ENCODE measurements around the gene NUP98. TPM values are rescaled to one million over a fixed set of nuclear protein-coding genes. Genes with fewer than 3 reads are reported as not detected.

Gene NUP98
- total and polyA plus RNA-seq, 2 experiments from 2014 or later: 20.4 to 110 TPM

DNA sequence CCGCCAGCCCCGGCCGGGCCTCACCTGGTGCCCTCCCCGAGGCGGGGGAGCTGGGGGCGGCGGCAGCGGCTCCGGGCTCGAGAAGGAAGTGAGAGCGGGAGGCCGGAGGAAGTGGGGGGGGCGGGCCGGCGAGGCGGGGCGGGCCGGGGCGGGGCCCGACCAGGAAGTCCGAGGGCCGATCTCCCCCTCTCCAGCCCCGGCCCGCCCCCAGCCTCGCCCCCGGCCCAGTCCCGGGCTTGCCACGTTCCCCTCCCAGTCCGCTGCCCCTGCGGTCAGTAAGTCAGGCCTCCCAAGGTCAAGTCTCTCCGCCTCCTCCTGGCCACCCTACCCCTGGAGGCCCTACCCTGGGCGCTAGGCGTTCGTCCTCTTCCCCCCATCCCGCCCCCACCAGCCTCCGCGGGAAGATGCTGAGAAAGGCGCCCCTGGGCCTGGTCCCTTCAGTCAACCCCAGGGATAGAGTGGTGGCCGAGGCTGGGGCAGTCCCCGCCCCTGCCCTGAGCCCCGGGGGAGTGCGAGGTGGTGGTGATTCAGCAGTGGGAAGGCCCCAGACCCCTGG, 43.6 kb upstream of the NUP98 start, which contains the start of gene RHOG:
Gene RHOG, minus strand, starts transcription at position 90 of the 556 bp plus-strand sequence. CDS start 12,821 bp downstream, outside the sequence.
- H3K27ac ChIP-seq: peak within 1 kb of the TSS; percentile 75
- TF ChIP-seq CTCF (IDR thresholded peaks at IDR 0.05; ENCODE audit: low read depth, low read length): no peak
- no peaks in the 10 kb centered on the region for H3K9me3 ChIP-seq (ENCODE audit: low read depth)
- H3K36me3 ChIP-seq: no peaks in the 10 kb centered on the region
- H3K4me1 ChIP-seq (ENCODE audit: low read depth): peaks cover 4% of the 10 kb centered on the region
- H3K4me3 ChIP-seq: peak within 1 kb of the TSS; percentile 91
- H3K27me3 ChIP-seq: no peaks in the 10 kb centered on the region
- DNase-seq (ENCODE audit: low read depth in 1 of 2, low spot score in 1 of 2): peak; percentile 81 to 89

DNA sequence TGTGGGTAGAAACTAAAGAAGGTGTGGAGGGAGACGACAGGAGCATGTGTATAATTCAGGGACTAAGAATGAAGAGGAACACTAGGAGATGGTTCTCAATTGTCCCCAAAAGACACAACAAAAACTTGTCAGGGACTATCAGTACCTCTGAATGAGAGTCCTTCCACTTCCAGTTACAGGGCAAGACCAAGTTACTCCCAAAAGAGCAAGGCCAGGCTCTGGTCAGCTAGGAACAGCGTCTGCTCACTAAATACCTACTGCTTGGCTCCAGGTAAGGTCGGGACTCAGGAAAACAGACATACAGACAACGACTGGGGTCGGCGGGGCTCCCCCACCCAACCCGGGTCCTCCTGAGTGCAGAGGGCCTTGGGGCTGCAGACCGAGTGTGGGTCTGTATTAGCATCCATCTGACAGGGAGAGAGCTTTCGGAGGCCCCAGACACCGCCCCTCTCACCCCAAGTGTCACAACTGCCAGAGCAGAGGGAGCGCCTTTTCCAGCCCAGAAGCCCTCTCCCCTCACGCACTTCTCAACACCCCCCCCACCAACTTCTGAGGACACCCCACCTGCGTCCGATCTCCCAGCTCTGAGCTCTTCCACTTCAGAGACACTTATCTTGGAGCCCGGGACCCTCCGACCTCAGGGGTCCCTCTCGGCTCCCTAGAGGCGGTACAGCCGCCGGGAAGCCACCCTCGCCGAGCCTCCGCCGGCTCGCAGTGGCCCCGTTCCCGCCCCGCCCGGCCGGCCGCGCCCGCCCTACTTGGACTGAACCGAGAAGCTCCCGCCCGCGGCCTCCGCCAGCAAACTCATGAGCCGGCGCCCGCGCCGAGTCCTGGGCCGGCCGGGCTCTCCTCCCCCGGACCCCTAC, 42.9 kb upstream of the NUP98 start:
- no peak for TF ChIP-seq CTCF (IDR thresholded peaks at IDR 0.05; ENCODE audit: low read depth, low read length)
- Histone ChIP-seq H3K27me3 (no peaks in the 10 kb centered on the region), H3K4me3 (peak overlapping the region; percentile 91), H3K9me3 (ENCODE audit: low read depth) (no peaks in the 10 kb centered on the region), H3K36me3 (no peaks in the 10 kb centered on the region), H3K27ac (peak overlapping the region; percentile 65), H3K4me1 (ENCODE audit: low read depth) (peaks cover 4% of the 10 kb centered on the region)
- DNase-seq (ENCODE audit: low read depth in 1 of 2, low spot score in 1 of 2): peak in 1 of 2 donors; percentile 79

DNA sequence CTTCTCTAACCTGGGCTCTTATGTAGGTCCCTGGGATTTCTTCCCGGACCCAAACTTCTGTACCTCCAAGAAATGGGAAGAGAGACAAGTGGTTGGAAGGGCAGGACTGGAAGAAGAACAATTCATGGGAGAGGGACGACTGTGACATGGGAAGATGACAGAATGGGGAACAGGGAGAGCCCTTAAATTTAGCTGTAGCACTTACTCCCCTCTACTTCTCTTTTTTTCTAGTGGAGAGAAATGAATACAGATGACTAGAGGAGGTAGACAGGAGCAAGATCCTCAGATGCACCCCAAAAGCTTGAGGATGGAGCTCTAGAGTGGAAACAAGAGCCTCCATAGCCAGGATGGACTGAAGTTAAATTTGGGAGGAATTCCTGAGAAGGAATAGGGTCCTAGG, 41.1 kb upstream of the NUP98 start:
- Histone ChIP-seq H3K9me3 (ENCODE audit: low read depth) (no peaks in the 10 kb centered on the region), H3K36me3 (no peaks in the 10 kb centered on the region), H3K4me1 (ENCODE audit: low read depth) (peaks cover 4% of the 10 kb centered on the region), H3K27me3 (no peaks in the 10 kb centered on the region), H3K4me3 (no peak overlapping the region), H3K27ac (no peak overlapping the region)
- no peak for DNase-seq (ENCODE audit: low read depth in 1 of 2, low spot score in 1 of 2)
- no peak for TF ChIP-seq CTCF (IDR thresholded peaks at IDR 0.05; ENCODE audit: low read depth, low read length)

- Histone ChIP-seq H3K9me3 (ENCODE audit: low read depth) (no peaks in the 10 kb centered on the region), H3K27ac (no peak overlapping the region), H3K36me3 (no peaks in the 10 kb centered on the region), H3K4me3 (no peak overlapping the region), H3K27me3 (no peaks in the 10 kb centered on the region), H3K4me1 (ENCODE audit: low read depth) (peaks cover 4% of the 10 kb centered on the region)
- TF ChIP-seq CTCF (IDR thresholded peaks at IDR 0.05; ENCODE audit: low read depth, low read length): no peak
- peak in 1 of 2 donors; percentile 53 for DNase-seq (ENCODE audit: low read depth in 1 of 2, low spot score in 1 of 2)
Observed at GRCh38 chr11:3837793-3838192, 40.4 kb upstream of the NUP98 start.

- H3K9me3 ChIP-seq (ENCODE audit: low read depth): no peaks in the 10 kb centered on the region
- H3K4me1 ChIP-seq (ENCODE audit: low read depth): peaks cover 11% of the 10 kb centered on the region
- no peak for DNase-seq (ENCODE audit: low read depth in 1 of 2, low spot score in 1 of 2)
- H3K36me3 ChIP-seq: no peaks in the 10 kb centered on the region
- no peaks in the 10 kb centered on the region for H3K27me3 ChIP-seq
- no peak overlapping the region for H3K27ac ChIP-seq
- no peak overlapping the region for H3K4me3 ChIP-seq
- no peak for TF ChIP-seq CTCF (IDR thresholded peaks at IDR 0.05; ENCODE audit: low read depth, low read length)
Observed at GRCh38 chr11:3836903-3837302, 39.5 kb upstream of the NUP98 start.

Data from cardiac muscle cell (in vitro differentiated cells and primary cell).